Neural cell (in vitro differentiated cells): Measurements from ENCODE around the gene SLC1A2. TPM values are rescaled to one million over a fixed set of nuclear protein-coding genes. Genes with fewer than 3 reads are reported as not detected.

Experiments
- H2AFZ ChIP-seq: fragments of 200-600, 300-800 bp; sonication (generic), shearing (Covaris generic); 2 replicates; pipeline ENCODE4 v1.6.0; 2014; ENCODE audit warnings: low read depth, mild to moderate bottlenecking, antibody characterized with exemption, low read length, moderate library complexity
- H3F3A ChIP-seq: fragments of 200-600 bp; shearing (Covaris generic); 2 replicates; pipeline ENCODE4 v1.6.1; 2016; ENCODE audit warnings: mild to moderate bottlenecking, moderate library complexity, mixed read lengths, antibody characterized with exemption, low read length; ENCODE audit not compliant: insufficient read depth, poor library complexity, severe bottlenecking
- H3K27ac ChIP-seq: fragments of 200-600, 300-800 bp; sonication (generic), shearing (Covaris generic); 2 replicates; pipeline ENCODE4 v1.5.1; 2014; ENCODE audit warnings: mild to moderate bottlenecking, low read length, moderate library complexity
- H3K27me3 ChIP-seq: fragments of 300-800, 200-600 bp; sonication (generic), shearing (Covaris generic); 2 replicates; pipeline ENCODE4 v1.6.0; 2014; ENCODE audit warnings: mild to moderate bottlenecking, low read depth, low read length, moderate library complexity; ENCODE audit not compliant: insufficient read depth
- H3K36me3 ChIP-seq: fragments of 300-800, 200-600 bp; sonication (generic), shearing (Covaris generic); 2 replicates; pipeline ENCODE4 v1.5.1; 2014; ENCODE audit warnings: mild to moderate bottlenecking, antibody characterized with exemption, low read length, moderate library complexity; ENCODE audit not compliant: insufficient read depth
- H3K4me2 ChIP-seq: fragments of 300-800, 200-600 bp; sonication (generic), shearing (Covaris generic); 2 replicates; pipeline ENCODE4 v1.6.0; 2014; ENCODE audit warnings: mild to moderate bottlenecking, low read length
- H3K4me3 ChIP-seq: fragments of 300-800, 200-600 bp; sonication (generic), shearing (Covaris generic); 2 replicates; pipeline ENCODE4 v1.5.1; 2014; ENCODE audit warnings: mild to moderate bottlenecking, low read length, moderate library complexity
- H3K79me2 ChIP-seq: fragments of 200-600 bp; shearing (Covaris generic); replicated peaks from 2 replicates; pipeline ENCODE4 v1.6.0; 2014; ENCODE audit warnings: mild to moderate bottlenecking, low read length, moderate library complexity; ENCODE audit not compliant: insufficient read depth
- H3K9ac ChIP-seq: fragments of 300-800, 200-600 bp; sonication (generic), shearing (Covaris generic); 2 replicates; pipeline ENCODE4 v1.6.1; 2016; ENCODE audit warnings: mild to moderate bottlenecking, low read length, mixed read lengths
- H3K9me2 ChIP-seq: fragments of 200-600 bp; shearing (Covaris generic); 2 replicates; pipeline ENCODE4 v1.6.1; 2016; ENCODE audit warnings: mild to moderate bottlenecking, low read length, mixed read lengths; ENCODE audit not compliant: insufficient read depth
- H3K9me3 ChIP-seq: fragments of 200-600, 300-800 bp; sonication (generic), shearing (Covaris generic); 2 replicates; pipeline ENCODE4 v1.6.1; 2016; ENCODE audit warnings: mild to moderate bottlenecking, mixed run types, low read length, moderate library complexity, mixed read lengths
- H4K20me1 ChIP-seq: fragments of 200-600 bp; shearing (Covaris generic); 2 replicates; pipeline ENCODE4 v1.6.1; 2016; ENCODE audit warnings: mild to moderate bottlenecking, mixed run types; ENCODE audit not compliant: insufficient read depth
- CTCF ChIP-seq: fragments of 450-650 bp; IDR thresholded peaks from 2 replicates; pipeline ENCODE4 v1.5.1; 2014; ENCODE audit warnings: antibody characterized with exemption, mild to moderate bottlenecking, moderate library complexity; ENCODE audit not compliant: poor library complexity, severe bottlenecking
- EP300 ChIP-seq: fragments of 450-650 bp; conservative IDR thresholded peaks from 2 replicates; pipeline ENCODE4 v1.6.1; 2014; ENCODE audit warnings: antibody characterized with exemption, mild to moderate bottlenecking, moderate library complexity; ENCODE audit not compliant: poor library complexity, severe bottlenecking
- EZH2 ChIP-seq: fragments of 200-600, 300-800 bp; shearing (Covaris generic), sonication (generic); IDR thresholded peaks from 2 replicates; pipeline ENCODE4 v1.6.1; 2014; ENCODE audit warnings: antibody characterized with exemption, low read length, borderline replicate concordance, mild to moderate bottlenecking; ENCODE audit not compliant: insufficient read depth, poor library complexity, severe bottlenecking
- MXI1 ChIP-seq: fragments of 450-650 bp; conservative IDR thresholded peaks from 2 replicates; pipeline ENCODE4 v1.6.1; 2014; ENCODE audit warnings: antibody characterized with exemption, mild to moderate bottlenecking; ENCODE audit not compliant: poor library complexity, severe bottlenecking
- POLR2AphosphoS5 ChIP-seq: IDR thresholded peaks from 2 replicates; pipeline ENCODE4 v1.6.1; 2012
- RAD21 ChIP-seq: fragments of 450-650 bp; conservative IDR thresholded peaks from 2 replicates; pipeline ENCODE4 v1.6.1; 2014; ENCODE audit warnings: antibody characterized with exemption, mild to moderate bottlenecking, moderate library complexity
- REST ChIP-seq: IDR thresholded peaks from 2 replicates; pipeline ENCODE4 v1.6.1; 2012; ENCODE audit warnings: borderline replicate concordance
- SMC3 ChIP-seq: fragments of 450-650 bp; conservative IDR thresholded peaks from 2 replicates; pipeline ENCODE4 v1.6.1; 2014; ENCODE audit warnings: antibody characterized with exemption, mild to moderate bottlenecking, moderate library complexity; ENCODE audit not compliant: poor library complexity
- TAF1 ChIP-seq: IDR thresholded peaks from 2 replicates; pipeline ENCODE4 v1.6.1; 2012; ENCODE audit warnings: low read depth
- polyA plus RNA-seq: library from polyadenylated mRNA; depleted of rRNA; stranded (reverse); fragments of >200 nt; gene quantifications from 2 replicates; pipeline ENCODE4 v1.2.3, GENCODE V29; 2014

Gene SLC1A2
- polyA plus RNA-seq, 1 donor from 2014 or later, result 134 TPM

GRCh38 chr11:35262735-35263134, 156.6 kb downstream of the SLC1A2 start:
- no peaks in the 10 kb centered on the region for H3K36me3 ChIP-seq
- no peak overlapping the region for H3K4me3 ChIP-seq
- no peaks in the 10 kb centered on the region for H3K79me2 ChIP-seq
- no peaks in the 10 kb centered on the region for H3F3A ChIP-seq
- no peak overlapping the region for H2AFZ ChIP-seq
- no peak overlapping the region for H3K4me2 ChIP-seq
- no peaks in the 10 kb centered on the region for H4K20me1 ChIP-seq
- H3K27me3 ChIP-seq, result no peaks in the 10 kb centered on the region
- no peaks in the 10 kb centered on the region for H3K9me2 ChIP-seq
- TF ChIP-seq SMC3 (no peak), TAF1 (no peak), EZH2 (no peak), RAD21 (no peak), EP300 (no peak), REST (no peak), CTCF (no peak), MXI1 (no peak), POLR2AphosphoS5 (no peak)
- H3K27ac ChIP-seq, result no peak overlapping the region
- H3K9ac ChIP-seq, result no peak overlapping the region
- H3K9me3 ChIP-seq, result no peaks in the 10 kb centered on the region

- H4K20me1 ChIP-seq, result no peaks in the 10 kb centered on the region
- H3K9me2 ChIP-seq, result no peaks in the 10 kb centered on the region
- no peak overlapping the region for H2AFZ ChIP-seq
- TF ChIP-seq EZH2, result no peak
- no peak for TF ChIP-seq CTCF
- no peak for TF ChIP-seq SMC3
- TF ChIP-seq REST, result no peak
- no peak overlapping the region for H3K4me3 ChIP-seq
- no peaks in the 10 kb centered on the region for H3K27me3 ChIP-seq
- no peak overlapping the region for H3K27ac ChIP-seq
- H3F3A ChIP-seq, result no peaks in the 10 kb centered on the region
- no peaks in the 10 kb centered on the region for H3K36me3 ChIP-seq
- H3K9ac ChIP-seq, result no peak overlapping the region
- no peaks in the 10 kb centered on the region for H3K9me3 ChIP-seq
- no peak overlapping the region for H3K4me2 ChIP-seq
- H3K79me2 ChIP-seq, result no peaks in the 10 kb centered on the region
These were observed 157.3 kb downstream of the SLC1A2 start for GRCh38 chr11:35262056-35262455.
